Cerebellar cortex (tissue), 1 donor: ENCODE data around the gene ADAMTS13.
"Not testable (repeated sequence)": the region's sequence is repeated elsewhere in the genome, so short reads cannot be mapped to it uniquely, and the experiment has no call there.

ENCODE experiments used
- DNase-seq: peaks from one replicate; pipeline ENCODE4 v3.0.0-alpha.2; 2015; ENCODE audit warnings: low spot score

Gene ADAMTS13

DNA sequence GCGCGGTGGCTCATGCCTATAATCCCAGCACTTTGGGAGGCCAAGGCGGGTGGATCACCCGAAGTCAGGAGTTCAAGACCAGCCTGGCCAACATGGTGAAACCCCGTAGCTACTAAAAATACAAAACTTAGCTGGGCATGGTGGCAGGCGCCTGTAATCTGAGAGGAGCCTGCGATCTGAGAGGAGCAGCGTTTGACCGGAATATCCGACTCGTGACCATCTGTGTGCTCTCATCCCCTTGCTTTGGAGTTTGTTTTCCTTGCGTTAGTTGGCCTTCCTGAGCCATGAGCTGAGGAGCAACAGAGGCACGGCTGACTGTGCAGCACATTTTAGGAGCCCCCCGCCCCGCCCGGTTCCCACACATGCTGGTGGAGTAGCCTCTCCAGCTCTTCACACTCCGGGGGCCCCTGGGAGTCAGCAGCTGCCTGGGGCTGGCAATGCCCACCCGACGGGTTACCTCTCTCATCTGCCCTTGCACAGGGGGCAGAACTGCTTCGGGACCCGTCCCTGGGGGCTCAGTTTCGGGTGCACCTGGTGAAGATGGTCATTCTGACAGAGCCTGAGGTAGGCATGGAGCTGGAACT is 3.0 kb downstream of the ADAMTS13 start:
- DNase-seq = no peak

DNA sequence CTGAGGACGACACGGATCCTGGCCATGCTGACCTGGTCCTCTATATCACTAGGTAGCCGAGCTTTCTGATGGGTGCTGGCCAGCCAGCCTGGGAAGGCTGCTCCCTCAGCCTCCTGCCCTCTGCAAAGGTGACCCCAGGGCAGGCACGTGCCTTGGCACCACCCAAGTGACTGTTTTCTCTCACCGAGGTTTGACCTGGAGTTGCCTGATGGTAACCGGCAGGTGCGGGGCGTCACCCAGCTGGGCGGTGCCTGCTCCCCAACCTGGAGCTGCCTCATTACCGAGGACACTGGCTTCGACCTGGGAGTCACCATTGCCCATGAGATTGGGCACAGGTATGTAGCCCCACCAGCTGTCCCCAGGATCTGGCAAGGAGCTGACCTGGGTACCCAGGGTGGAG is 3.8 kb downstream of the ADAMTS13 start:
- no peak for DNase-seq

- no peak for DNase-seq
Observed at GRCh38 chr9:133427658-133428348, 5.6 kb downstream of the ADAMTS13 start.

- DNase-seq = no peak
Observed at GRCh38 chr9:133428617-133429101, 6.5 kb downstream of the ADAMTS13 start.

DNA sequence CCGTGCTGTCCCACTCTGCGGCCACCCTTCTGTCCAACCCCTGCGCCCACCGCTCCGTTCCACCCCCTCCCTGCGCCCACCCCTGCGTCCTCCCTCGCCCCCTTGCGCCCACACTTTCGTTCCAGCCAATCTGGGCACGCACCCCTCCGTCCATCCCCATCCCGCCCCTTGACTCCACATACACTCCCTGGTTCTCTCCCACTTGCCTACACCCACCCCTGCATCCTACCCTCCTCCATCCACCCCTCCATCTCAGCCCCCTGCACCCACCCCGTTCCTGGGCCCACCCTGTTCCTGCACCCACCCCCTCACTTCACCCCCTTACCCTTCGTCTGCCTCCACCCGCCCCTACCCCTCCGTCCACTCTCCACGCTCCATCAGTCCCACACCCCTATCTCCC is 7.0 kb downstream of the ADAMTS13 start:
- DNase-seq = no peak

DNA sequence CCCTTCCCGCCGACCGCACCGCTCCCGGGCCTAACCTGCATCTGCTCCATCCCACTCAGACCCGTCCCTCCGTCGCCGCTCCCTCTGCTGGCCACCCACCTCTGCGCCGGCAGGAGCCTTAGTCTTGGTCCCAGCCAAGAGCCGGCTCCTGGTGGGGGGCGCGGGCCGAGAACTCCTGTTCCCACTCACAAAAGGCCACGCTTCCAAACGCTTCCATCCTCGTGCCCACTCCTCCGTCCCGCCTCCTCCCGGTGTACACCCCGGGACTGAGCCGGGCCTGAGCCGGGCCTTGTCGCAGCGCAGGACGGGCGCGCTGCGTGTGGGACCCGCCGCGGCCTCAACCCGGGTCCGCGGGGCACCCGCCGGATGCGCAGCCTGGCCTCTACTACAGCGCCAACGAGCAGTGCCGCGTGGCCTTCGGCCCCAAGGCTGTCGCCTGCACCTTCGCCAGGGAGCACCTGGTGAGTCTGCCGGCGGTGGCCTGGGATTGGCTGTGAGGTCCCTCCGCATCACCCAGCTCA is 7.5 kb downstream of the ADAMTS13 start:
- no peak for DNase-seq

DNA sequence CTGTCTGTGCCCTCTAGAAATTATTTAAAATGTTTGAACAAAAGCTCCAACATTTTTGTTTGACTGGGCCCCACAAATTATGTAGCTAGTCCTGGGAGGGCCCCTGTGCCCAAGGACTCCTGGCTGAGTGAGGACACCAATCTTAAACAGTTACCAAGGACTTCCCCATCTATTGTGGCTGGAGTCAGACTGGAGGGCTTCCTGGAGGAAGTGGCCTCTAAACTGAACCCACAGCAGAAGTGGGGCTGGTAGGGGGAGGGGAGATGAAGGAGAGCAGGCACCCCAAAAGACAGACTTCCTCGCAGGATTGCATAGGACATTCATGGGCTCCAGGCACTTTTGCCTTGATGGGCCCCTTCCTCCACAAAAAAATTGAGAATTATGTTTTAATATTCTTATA is 8.1 kb downstream of the ADAMTS13 start:
- DNase-seq = no peak

GRCh38 chr9:133433351-133433843 is 11.2 kb downstream of the ADAMTS13 start:
- no peak for DNase-seq

GRCh38 chr9:133436681-133437080 is 14.5 kb downstream of the ADAMTS13 start:
- no peak for DNase-seq

- DNase-seq = no peak
Observed at GRCh38 chr9:133437753-133438531, 15.8 kb downstream of the ADAMTS13 start.

DNA sequence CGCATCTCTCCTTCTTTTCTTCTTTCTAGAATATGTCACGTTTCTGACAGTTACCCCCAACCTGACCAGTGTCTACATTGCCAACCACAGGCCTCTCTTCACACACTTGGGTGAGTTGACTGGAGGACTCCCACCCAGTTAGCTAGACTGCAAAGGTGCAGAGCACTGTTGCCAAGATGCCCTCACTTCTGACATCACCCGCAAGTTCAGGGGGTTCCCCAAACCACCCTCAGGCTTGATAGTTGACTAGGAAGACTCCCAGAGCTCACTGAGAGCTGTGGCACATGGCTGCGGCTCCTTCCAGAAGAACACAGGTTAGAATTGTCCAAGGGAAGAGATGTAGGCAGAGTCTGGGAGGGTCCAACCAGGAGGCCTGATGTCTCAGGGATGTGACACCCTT is 17.2 kb downstream of the ADAMTS13 start:
- no peak for DNase-seq

DNA sequence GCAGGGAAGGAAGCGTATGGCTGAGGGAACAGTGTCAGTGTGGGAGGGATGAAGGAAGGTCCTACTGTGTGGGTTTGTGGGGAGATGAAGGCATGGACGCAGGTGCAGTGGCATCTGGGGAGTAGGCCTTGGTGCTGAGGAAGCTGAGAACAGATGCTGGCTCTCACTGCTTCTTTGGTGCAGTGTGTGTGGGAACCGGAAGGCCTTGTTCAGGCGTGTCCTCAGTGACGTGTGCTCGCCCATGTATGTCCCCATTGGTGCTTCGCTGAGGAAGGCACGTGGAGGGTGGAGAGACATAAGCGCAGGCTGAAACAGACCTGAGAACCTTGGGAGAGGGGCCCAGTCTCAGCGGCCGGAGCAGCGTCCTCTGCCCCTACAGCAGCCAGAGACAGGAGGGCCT is 18.7 kb downstream of the ADAMTS13 start:
- DNase-seq = no peak

- DNase-seq = no peak
Observed at GRCh38 chr9:133441571-133441970, 19.4 kb downstream of the ADAMTS13 start.

DNA sequence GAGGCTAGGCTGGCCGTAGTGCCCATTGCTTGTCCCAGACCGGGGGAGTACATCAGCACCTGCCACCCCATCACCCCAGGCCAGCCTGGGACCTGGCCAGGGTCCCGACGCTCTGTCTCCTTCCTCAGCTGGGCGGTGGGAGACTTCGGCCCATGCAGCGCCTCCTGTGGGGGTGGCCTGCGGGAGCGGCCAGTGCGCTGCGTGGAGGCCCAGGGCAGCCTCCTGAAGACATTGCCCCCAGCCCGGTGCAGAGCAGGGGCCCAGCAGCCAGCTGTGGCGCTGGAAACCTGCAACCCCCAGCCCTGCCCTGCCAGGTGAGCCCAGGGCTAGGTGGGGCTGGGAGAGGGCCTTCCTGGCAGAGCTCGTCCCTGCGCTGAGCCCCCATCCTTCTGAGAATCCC is 21.1 kb downstream of the ADAMTS13 start:
- DNase-seq = no peak

DNA sequence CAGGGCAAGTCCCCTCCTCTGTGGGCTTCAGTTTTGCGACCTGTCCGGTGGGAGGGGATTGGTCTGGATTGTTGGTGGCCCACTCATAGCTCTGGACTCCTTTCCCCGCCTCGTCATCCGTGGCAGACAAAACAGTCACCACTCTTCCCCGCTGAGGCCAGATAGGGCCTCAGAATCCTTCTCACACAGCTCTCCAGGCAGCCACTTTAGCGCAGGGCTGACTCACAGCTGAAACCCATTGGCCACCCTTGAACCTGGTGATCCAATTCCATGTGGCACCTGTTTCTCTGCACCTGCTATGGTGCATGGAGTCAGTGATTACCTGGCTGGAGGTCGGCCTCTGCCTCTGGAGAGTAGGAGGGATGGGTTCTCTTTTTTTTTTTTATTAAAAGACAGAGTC is 21.8 kb downstream of the ADAMTS13 start:
- no peak for DNase-seq

- no peak for DNase-seq
Observed at GRCh38 chr9:133445293-133445969, 23.3 kb downstream of the ADAMTS13 start.

- DNase-seq = no peak
Observed at GRCh38 chr9:133448487-133448972, 26.4 kb downstream of the ADAMTS13 start.

DNA sequence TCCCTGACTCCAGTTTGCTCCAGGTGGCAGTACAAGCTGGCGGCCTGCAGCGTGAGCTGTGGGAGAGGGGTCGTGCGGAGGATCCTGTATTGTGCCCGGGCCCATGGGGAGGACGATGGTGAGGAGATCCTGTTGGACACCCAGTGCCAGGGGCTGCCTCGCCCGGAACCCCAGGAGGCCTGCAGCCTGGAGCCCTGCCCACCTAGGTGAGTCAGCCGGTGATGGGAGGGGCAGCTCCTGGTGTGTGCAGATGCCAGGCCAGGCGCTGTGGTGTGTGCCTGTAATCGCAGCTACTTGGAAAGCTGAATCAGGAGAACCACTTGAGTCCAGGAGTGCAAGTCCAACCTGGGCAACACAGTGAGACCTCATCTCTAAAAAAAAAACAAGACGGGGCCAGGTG is 27.6 kb downstream of the ADAMTS13 start:
- no peak for DNase-seq

- not testable (repeated sequence) for DNase-seq
Observed at GRCh38 chr9:133451865-133452264, 29.7 kb downstream of the ADAMTS13 start.

DNA sequence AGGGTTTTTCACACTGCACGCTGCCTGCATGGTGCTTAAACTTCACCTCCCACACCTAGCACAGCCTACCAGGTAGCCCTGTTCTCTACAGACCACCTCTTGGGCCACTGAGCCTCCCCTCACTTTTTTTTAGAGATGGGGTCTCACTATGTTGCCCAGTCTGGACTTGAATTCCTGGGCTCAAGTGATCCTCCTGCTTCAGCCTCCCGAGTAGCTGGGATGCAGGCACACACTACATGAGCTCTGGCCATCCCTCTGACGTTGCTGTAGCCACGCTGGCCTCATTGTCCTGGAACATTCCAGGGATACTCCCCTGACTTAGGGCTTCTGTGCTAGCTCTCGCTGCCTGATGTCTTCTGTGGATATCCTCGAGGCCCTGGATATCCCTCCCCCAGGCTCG is 30.4 kb downstream of the ADAMTS13 start:
- DNase-seq = no peak

DNA sequence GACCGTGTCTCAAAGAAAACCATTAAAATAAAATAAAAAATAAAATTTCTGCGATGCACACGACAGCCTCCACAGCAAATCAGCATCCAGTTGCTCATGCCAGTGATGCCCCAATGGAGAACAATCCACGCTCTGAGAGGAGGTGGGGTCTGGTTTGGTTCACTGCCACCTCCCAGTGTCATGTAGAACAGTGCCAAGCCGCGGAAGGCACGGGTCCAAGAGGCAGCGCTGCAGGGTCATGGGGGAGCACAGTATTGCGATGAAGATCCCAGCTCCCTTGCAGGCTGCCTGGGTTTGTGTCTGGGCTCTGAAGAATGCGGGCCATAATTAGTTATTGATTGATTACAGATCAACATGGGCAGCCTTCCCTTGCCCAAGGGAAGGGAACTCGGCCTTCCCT is 31.5 kb downstream of the ADAMTS13 start:
- no peak for DNase-seq

DNA sequence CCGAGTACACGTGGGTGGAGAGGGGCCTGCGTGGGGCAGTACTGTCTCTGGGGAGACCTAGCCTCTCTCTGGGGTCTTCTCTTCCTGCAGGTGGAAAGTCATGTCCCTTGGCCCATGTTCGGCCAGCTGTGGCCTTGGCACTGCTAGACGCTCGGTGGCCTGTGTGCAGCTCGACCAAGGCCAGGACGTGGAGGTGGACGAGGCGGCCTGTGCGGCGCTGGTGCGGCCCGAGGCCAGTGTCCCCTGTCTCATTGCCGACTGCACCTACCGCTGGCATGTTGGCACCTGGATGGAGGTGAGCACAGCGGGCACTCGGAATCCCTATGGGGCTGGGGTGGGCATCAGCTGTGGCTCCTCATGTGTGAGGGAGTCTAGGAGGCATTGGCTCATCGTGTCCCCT is 32.2 kb downstream of the ADAMTS13 start:
- DNase-seq = no peak
